GM18861 (cell line): Measurements from ENCODE around the gene NTPCR.

Source experiments
- ATAC-seq: cut with Tn5 transposase; IDR thresholded peaks from one replicate; pipeline ENCODE4 v1.9.1; 2021; ENCODE audit not compliant: unreplicated experiment

The NTPCR gene

GRCh38 chr1:232958067-232958466 lies 7.7 kb downstream of the NTPCR start:
- no peak for ATAC-seq

- ATAC-seq, result no peak
Measured at GRCh38 chr1:232962761-232963745, 12.6 kb downstream of the NTPCR start.

GRCh38 chr1:232964601-232965000 lies 14.2 kb downstream of the NTPCR start:
- no peak for ATAC-seq

DNA sequence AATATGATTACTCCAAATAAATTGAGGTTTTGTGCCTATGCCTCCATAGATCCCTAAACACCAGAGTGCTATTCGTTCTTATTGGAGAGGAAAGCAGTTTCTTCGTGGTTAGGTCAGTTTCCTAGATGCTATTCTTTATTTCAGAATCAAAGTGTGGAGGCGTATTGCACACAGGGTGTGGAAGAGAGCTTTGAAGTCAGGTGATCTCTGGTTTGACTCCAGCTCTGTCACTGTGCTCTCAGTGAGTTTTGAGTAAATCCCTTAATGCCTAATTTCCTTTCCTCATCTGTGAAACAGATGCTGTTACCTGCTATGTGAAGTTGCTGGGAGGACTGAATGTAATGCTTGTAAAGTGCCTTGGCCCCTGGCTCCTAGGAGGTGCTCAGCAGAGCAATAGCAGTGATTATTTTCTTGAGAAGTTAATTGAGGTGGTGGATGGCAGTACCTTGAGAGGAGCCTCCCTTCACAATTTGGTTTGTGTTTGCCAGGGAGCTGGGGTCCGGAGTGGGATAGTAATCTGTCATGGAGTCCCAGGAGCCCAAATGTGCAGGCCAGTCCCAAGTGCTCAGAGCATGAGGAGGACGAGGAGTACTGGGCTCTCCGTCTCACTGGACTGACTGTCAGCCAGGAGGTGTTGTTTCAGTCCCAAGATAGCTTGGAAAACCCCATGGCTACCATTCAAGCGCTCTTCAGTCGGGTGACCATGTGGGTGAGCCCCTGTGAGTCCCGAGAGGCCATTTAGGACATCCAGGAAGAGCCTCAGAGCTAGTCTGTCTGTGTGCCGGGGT lies 14.9 kb downstream of the NTPCR start:
- ATAC-seq, result no peak

- ATAC-seq, result no peak
Measured at GRCh38 chr1:232965912-232966217, 15.5 kb downstream of the NTPCR start.

DNA sequence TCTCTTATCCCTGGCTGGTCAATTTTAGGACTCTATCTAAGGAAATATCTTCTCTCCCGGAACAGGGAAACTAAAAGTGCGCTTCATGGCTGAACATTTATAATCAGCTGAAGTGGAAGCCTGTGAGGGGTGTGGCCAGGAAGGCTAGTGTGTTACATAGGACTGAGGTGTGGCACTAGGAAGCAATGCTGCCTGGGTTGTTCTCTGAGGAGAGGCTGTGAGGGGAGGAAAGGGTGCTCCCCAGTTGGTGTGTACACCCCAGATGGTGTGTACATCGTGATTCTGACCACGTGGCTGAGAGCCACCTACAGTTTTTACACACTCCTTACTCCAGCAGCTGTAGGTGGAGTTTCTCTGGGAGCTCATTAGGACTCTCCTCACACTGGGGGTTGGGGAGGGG lies 16.3 kb downstream of the NTPCR start:
- no peak for ATAC-seq

DNA sequence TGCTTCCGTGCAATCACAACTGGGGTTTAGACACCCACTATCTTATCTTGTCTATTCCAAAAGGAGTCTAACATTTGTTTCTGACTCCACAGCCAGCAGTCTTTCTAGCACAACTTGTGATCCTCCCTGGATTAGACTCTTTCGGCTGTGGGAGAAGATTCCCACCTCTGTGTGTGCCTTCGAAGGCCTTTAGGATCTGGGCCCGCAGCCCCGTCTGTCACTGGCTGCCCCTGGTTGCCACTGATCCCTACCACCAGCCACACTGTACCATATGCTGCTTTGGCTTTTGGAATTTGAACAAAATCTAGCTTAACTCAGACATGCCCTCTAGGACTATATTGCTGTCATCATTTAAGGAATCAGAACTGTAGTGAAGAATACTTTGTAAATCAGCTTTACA lies 18.0 kb downstream of the NTPCR start:
- no peak for ATAC-seq

DNA sequence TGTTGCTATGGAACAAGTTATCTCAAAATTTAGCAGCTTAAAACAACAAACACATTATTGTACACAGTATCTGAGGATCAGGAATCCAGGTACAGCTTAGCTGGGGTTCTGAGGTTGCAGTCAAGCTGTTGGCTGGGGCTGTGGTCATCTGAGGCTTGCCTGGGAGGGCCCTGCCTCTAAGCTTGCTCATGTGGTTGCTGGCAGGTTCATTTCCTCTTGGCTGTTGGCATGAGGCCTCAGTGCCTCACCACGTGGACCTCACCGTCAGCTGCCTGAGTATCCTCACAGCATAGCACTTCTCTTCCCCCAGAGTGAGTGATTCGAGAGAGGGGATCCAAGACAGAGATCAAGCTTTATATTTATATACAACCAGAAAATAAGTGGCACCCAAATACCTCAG lies 18.6 kb downstream of the NTPCR start:
- no peak for ATAC-seq

- no peak for ATAC-seq
Measured at GRCh38 chr1:232969799-232970198, 19.4 kb downstream of the NTPCR start.

DNA sequence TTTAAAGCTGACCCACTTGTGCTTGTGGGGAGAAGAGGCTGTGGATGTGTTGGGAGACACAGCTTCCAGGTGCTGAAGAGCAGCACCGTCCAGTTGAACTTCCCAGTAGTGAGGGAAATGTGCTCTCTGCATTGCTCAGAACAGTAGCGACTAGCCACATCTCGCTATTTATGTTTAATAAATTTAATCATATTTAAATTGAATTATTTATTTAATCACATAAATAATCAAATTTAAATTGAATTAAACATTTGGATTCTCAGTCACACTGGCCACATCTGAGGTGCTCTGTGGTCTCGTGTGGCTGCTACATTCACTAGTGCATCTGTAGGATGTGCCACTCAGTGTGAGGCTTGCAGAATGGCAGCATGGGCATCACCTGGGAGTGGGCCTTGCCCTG lies 20.1 kb downstream of the NTPCR start:
- no peak for ATAC-seq

- no peak for ATAC-seq
Measured at GRCh38 chr1:232973652-232974611, 23.5 kb downstream of the NTPCR start.

DNA sequence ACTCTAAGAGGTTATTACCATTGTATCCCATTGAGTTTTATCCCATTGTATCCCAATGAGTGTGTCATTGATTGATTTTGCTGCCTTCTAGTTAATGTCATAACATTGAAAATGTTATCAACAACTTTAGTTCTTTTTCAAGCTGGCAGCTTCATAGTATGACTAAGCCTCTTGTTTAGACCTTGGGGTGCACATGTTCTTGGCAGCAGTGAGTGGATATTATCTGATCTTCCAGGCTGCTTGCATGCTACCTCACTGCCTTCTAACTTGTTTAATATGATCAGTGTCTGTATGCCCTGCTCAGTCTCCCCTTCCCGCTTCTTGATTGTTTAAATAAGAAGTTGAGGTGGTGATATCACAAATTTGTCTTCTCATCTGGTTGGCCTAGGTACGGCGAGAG lies 24.6 kb downstream of the NTPCR start:
- ATAC-seq, result no peak

DNA sequence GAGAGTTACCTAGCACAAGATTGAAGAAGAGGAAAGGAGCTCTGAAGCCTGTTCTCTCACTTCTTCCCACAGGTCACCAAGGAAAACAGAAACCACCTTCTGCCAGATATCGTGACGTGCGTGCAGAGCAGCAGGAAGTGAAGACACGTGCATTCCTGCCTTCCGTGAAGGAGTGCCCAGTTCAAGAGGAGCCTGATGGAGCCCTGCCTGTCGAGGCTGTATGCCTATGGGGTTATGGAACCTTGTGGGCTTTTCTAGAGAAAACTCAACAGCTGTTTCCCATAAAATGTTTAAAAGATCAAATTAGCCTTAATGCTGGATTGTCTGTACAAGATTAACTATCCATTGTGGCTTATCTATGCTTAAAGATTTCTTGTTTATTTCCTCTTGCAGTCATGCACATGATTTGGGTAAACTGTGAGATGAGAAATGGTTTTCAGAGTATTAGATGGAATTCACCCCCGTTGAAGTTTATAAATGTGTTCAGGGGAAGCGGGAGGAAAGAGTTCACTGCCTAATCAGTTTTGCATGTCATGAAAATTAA lies 27.8 kb downstream of the NTPCR start:
- ATAC-seq, result peak; percentile 59

GRCh38 chr1:232978815-232979214 lies 28.4 kb downstream of the NTPCR start:
- no peak for ATAC-seq

- no peak for ATAC-seq
Measured at GRCh38 chr1:232979558-232979957, 29.1 kb downstream of the NTPCR start.

GRCh38 chr1:232980355-232980978 lies 30.1 kb downstream of the NTPCR start:
- no peak for ATAC-seq

DNA sequence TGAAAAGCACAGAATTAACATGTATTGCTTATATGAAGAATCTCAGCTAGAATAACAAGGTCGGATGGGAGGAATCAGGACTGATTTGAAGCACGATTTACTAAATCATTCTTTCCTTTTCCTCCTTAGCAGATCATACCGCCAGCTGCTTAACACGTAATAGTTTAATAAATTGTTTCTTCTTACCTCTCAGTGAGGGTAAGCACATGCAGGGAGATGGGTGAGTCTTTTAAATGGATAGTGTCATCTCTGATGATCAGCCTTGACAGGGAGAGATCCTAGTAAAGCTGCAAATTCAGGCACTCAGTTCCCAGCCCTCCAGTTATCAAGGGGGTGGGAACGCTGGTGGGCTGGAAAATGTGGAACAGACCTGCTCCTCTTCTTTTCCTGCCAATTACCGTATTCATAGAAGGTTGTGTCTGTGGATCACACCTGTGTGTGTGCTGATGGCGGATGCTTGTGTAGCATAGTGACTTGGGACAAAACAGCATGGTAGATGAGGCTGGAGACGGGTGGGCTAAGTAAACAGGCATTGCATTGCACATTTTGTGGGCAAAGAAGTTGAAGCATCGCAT lies 30.7 kb downstream of the NTPCR start:
- ATAC-seq, result no peak

DNA sequence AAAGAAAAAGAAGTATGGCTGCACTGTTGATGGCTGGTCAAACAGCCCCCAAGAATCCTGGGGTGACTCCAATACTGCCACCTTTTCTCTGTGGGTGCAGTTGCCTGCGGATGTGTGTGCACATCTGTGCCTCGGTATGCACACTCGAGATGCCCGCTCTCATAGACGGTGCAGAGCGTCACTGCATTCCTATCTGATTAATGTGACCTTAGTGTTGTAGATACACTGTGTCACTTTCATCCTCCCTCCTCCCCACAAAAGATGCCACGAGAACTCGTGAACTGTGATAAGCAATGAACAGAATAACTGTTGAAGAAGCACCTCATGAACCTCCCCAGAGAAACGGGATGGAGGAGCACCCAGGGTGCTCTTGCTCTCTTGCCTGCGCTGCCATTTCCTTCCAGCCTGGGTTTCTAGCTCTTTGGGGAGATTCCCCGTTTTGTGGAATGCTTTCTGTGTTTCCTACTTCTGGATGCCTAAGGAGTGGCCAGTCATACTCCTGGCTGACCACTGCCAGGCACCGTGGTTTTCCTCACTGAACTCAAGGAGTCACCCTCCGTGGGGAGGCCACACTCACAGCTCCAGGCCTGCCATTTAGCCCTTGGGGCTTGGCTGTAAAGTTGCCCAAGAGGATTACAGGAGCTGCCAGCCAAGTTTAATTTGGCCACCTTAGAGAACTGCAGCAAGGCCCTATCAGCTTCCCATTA lies 32.0 kb downstream of the NTPCR start:
- ATAC-seq, result no peak

DNA sequence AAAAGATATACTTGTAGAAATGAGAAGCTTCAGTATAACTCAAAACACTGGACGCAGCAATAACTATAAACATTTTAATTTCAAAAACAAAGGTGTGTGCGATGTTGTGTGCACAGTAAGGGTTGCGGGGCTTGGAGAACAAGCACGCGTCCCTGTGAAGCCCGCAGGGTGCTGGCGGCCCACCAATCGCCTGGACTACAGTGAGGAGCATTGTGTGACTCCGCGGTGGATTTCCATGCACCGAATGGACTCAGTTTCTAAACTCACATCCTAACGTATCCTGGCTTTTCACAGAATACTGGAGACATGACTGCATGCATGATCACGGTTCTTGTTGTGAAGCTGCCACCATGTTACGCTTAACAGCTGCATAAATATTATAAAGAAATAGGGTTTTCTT lies 33.0 kb downstream of the NTPCR start:
- ATAC-seq, result no peak
